ENCODE results near the gene PPP2R5C. TPM values are rescaled to one million over a fixed set of nuclear protein-coding genes. Genes with fewer than 3 reads are reported as not detected.

Gene PPP2R5C
- total and polyA plus RNA-seq, 2 of the 4 experiments (the other 2 are of a cell fraction) = 65.9 to 78.7 TPM

- no peak overlapping the region for H3K56ac ChIP-seq (ENCODE audit: extremely low read depth, insufficient read depth, low read length)
- no peak overlapping the region for H4K5ac ChIP-seq (ENCODE audit: low read depth, low read length)
- H2AK9ac ChIP-seq (replicated peaks; ENCODE audit: low read depth, low read length, poor library complexity) = no peak overlapping the region
- H3K27ac ChIP-seq (ENCODE audit: insufficient read depth, low read length) = no peak overlapping the region
- ChIA-PET POLR2A (ENCODE audit: unreplicated experiment) (no interaction called here), CTCF (no interaction called here)
- H3K18ac ChIP-seq (ENCODE audit: low read depth, low read length) = no peak overlapping the region
- intact Hi-C loops (cut with micrococcal nuclease) (no loop called here), dilution Hi-C loops (cut with HindIII; ENCODE audit: low sequenced_read_pairs, unreplicated experiment) (no loop called here), in situ Hi-C loops (cut with MboI; ENCODE audit: low sequenced_read_pairs) (no loop called here)
- H4K91ac ChIP-seq (ENCODE audit: insufficient read depth, low read depth, low read length) = no peak overlapping the region
- peaks cover 5% of the 10 kb centered on the region for H3K9me1 ChIP-seq (ENCODE audit: insufficient read depth, low read length)
- no peaks in the 10 kb centered on the region for H3K9me3 ChIP-seq (ENCODE audit: control insufficient read depth, insufficient read depth, low read length)
- WGBS, 2 experiments (ENCODE audit: extremely low coverage in 2 of 2, insufficient read length in 1 of 2) = no CpG with 5 or more reads among the region's 6 CpGs
- no TSS peak for BruUV-seq (replicated peaks)
- DNase-seq (no peak), ATAC-seq (ENCODE audit: low read depth) (no peak)
- peaks cover 36% of the 10 kb centered on the region for H4K20me1 ChIP-seq (ENCODE audit: insufficient read depth, low read length)
- H3K23ac ChIP-seq (ENCODE audit: low read depth, low read length) = no peak overlapping the region; the same call in 1 of the 2 replicates
- no peak overlapping the region for H3K9ac ChIP-seq (ENCODE audit: low read depth, low read length)
- no peak overlapping the region for H2BK15ac ChIP-seq (ENCODE audit: low read depth, low read length)
- no peak overlapping the region for H2BK20ac ChIP-seq (ENCODE audit: low read depth, low read length)
- H3K27me3 ChIP-seq (ENCODE audit: control insufficient read depth, insufficient read depth, low read length) = no peaks in the 10 kb centered on the region
- H3K4me1 ChIP-seq (ENCODE audit: control insufficient read depth, insufficient read depth, low read length) = peaks cover 1% of the 10 kb centered on the region
- no peak overlapping the region for H3K14ac ChIP-seq (replicated peaks; ENCODE audit: low read depth, low read length)
- TF ChIP-seq SMC3 (IDR thresholded peaks at IDR 0.05; ENCODE audit: low read depth, low read length) = no peak
- no peak for TF ChIP-seq MXI1 (IDR thresholded peaks at IDR 0.05; ENCODE audit: borderline replicate concordance, low read depth, low read length)
- no peak for TF ChIP-seq RAD21 (IDR thresholded peaks at IDR 0.05; ENCODE audit: low read length)
- TF ChIP-seq CTCF (conservative IDR thresholded peaks at IDR 0.05; ENCODE audit: low read depth, low read length) = no peak
- TF ChIP-seq ELK1 (IDR thresholded peaks at IDR 0.05; ENCODE audit: borderline replicate concordance, low read depth, low read length) = no peak
- TF ChIP-seq MAFK (IDR thresholded peaks at IDR 0.05; ENCODE audit: low read depth, low read length) = no peak
- TF ChIP-seq RFX5 (IDR thresholded peaks at IDR 0.05; ENCODE audit: low read depth, low read length) = no peak
- no peak for TF ChIP-seq NFE2L2 (IDR thresholded peaks at IDR 0.05; ENCODE audit: low read depth, low read length)
- no peak for TF ChIP-seq RCOR1 (IDR thresholded peaks at IDR 0.05; ENCODE audit: insufficient replicate concordance, low read length)
- no peak for TF ChIP-seq CEBPB (IDR thresholded peaks at IDR 0.05; ENCODE audit: low read depth, low read length)
- H2BK120ac ChIP-seq (ENCODE audit: low read depth, low read length) = no peak overlapping the region
- H2BK5ac ChIP-seq (ENCODE audit: low read depth, low read length, poor library complexity, severe bottlenecking) = no peak overlapping the region
- no peak overlapping the region for H3K4me2 ChIP-seq (ENCODE audit: low read depth, low read length)
- no peak overlapping the region for H2AK5ac ChIP-seq (ENCODE audit: low read depth, low read length)
- H3K4me3 ChIP-seq (ENCODE audit: insufficient read depth, low read depth, low read length) = no peak overlapping the region
- no peaks in the 10 kb centered on the region for H3K36me3 ChIP-seq (ENCODE audit: control insufficient read depth, insufficient read depth, low read length)
- H3K4ac ChIP-seq (ENCODE audit: low read depth, low read length) = no peak overlapping the region
- no peak overlapping the region for H4K8ac ChIP-seq (ENCODE audit: low read depth in 2 of 2, low read length in 2 of 2)
- H3K79me1 ChIP-seq (ENCODE audit: low read depth in 1 of 2, low read length in 2 of 2) = peaks cover 23 to 67% of the 10 kb centered on the region in 2 experiments
- H2AFZ ChIP-seq (replicated peaks; ENCODE audit: low read length, poor library complexity) = no peak overlapping the region
Measured at GRCh38 chr14:101870273-101870939, 108.9 kb downstream of the PPP2R5C start.
